ENCODE data around the gene GRIP1. TPM values are rescaled to one million over a fixed set of nuclear protein-coding genes. Genes with fewer than 3 reads are reported as not detected.
A peak's percentile ranks its signal among the peaks of the same experiment; 100 is the strongest.

The GRIP1 gene
- total and polyA plus RNA-seq, 2 experiments from 2014 or later = 5.1 to 13.7 TPM

GRCh38 chr12:66301944-66302826, 376.7 kb downstream of the GRIP1 start, which contains the start of gene HELB (continued):
- TF ChIP-seq ZNF462 (CRISPR knock-in tag; IDR thresholded peaks at IDR 0.05) (no peak), POLR2AphosphoS5 (IDR thresholded peaks at IDR 0.05; ENCODE audit: low read depth) (peak; percentile 97), JUNB (IDR thresholded peaks at IDR 0.05; ENCODE audit: unreplicated experiment) (no peak), ZNF114 (CRISPR knock-in tag; IDR thresholded peaks at IDR 0.05) (no peak), EZH2 (IDR thresholded peaks at IDR 0.05; ENCODE audit: low read depth, unreplicated experiment) (no peak), NANOG (IDR thresholded peaks at IDR 0.05; ENCODE audit: borderline replicate concordance) (no peak), ZNF331 (CRISPR knock-in tag; IDR thresholded peaks at IDR 0.05; ENCODE audit: low read depth) (no peak)

- no peak overlapping the region for H3K4me3 ChIP-seq
- Mint-ChIP-seq H3K4me1 (peaks cover 2% of the 10 kb centered on the region; the same call in 1 of the 3 replicates), H3K27ac (no peak overlapping the region), H3K36me3 (ENCODE audit: low read depth) (no peaks in the 10 kb centered on the region), H3K27me3 (ENCODE audit: insufficient read depth, low read depth, poor library complexity) (peaks cover 6% of the 10 kb centered on the region), H3K9me3 (no peaks in the 10 kb centered on the region), H3K4me3 (no peak overlapping the region)
- no peak overlapping the region for H3K27ac ChIP-seq (ENCODE audit: low read depth)
- no peaks in the 10 kb centered on the region; the same call in 1 of the 2 replicates for H3K79me2 ChIP-seq (replicated peaks; ENCODE audit: insufficient read depth)
- H3K27me3 ChIP-seq (ENCODE audit: insufficient read depth) = peaks cover 11% of the 10 kb centered on the region; the same call in 1 of the 2 replicates
- no peaks in the 10 kb centered on the region for H3K4me1 ChIP-seq (ENCODE audit: insufficient read depth)
- no peak overlapping the region for H3K4me2 ChIP-seq
- H2AFZ ChIP-seq = no peak overlapping the region
- H4K20me1 ChIP-seq (replicated peaks; ENCODE audit: insufficient read depth) = no peaks in the 10 kb centered on the region
- DNase-seq (ENCODE audit: low spot score) (no peak), ATAC-seq (no peak)
- no peaks in the 10 kb centered on the region for H3F3A ChIP-seq (replicated peaks; ENCODE audit: low read depth)
- no peaks in the 10 kb centered on the region for H3K36me3 ChIP-seq (ENCODE audit: insufficient read depth)
- H3K9me2 ChIP-seq (ENCODE audit: insufficient read depth) = no peaks in the 10 kb centered on the region
- no peak for TF ChIP-seq JUNB (IDR thresholded peaks at IDR 0.05; ENCODE audit: unreplicated experiment)
- TF ChIP-seq EZH2 (IDR thresholded peaks at IDR 0.05; ENCODE audit: low read depth, unreplicated experiment) = no peak
- TF ChIP-seq CTCF (conservative IDR thresholded peaks at IDR 0.05; ENCODE audit: low read depth in 2 of 2) = no peak
- no peak for TF ChIP-seq ETS1 (IDR thresholded peaks at IDR 0.05)
- TF ChIP-seq ZNF114 (CRISPR knock-in tag; IDR thresholded peaks at IDR 0.05) = no peak
- TF ChIP-seq POLR2AphosphoS5 (IDR thresholded peaks at IDR 0.05; ENCODE audit: low read depth) = no peak
- TF ChIP-seq CREB1 (CRISPR knock-in tag; IDR thresholded peaks at IDR 0.05; ENCODE audit: low read depth) = no peak
- TF ChIP-seq NANOG (IDR thresholded peaks at IDR 0.05; ENCODE audit: borderline replicate concordance) = no peak
- TF ChIP-seq STAT1 (IDR thresholded peaks at IDR 0.05; ENCODE audit: unreplicated experiment) = no peak
- no peak for TF ChIP-seq EZH2phosphoT487 (IDR thresholded peaks at IDR 0.05; ENCODE audit: unreplicated experiment)
- TF ChIP-seq ZNF331 (CRISPR knock-in tag; IDR thresholded peaks at IDR 0.05; ENCODE audit: low read depth) = no peak
Observed at GRCh38 chr12:66297923-66298322, 381.0 kb downstream of the GRIP1 start.
